Endodermal cell (in vitro differentiated cells): Measurements from ENCODE around the gene UQCC2. TPM values are rescaled to one million over a fixed set of nuclear protein-coding genes. Genes with fewer than 3 reads are reported as not detected.
A peak's percentile ranks its signal among the peaks of the same experiment; 100 is the strongest.

Experiments
- DNase-seq: peaks from one replicate; pipeline ENCODE4 v3.0.0-alpha.2; 2017
- H3K27ac ChIP-seq: 2 replicates; pipeline ENCODE4 v1.5.1; 2013; ENCODE audit warnings: mild to moderate bottlenecking, low read depth, low read length, moderate library complexity
- H3K27me3 ChIP-seq: 2 replicates; pipeline ENCODE4 v1.6.1; 2013; ENCODE audit warnings: mild to moderate bottlenecking, low read length, moderate library complexity; ENCODE audit not compliant: insufficient read depth, control insufficient read depth, poor library complexity, severe bottlenecking
- H3K36me3 ChIP-seq: 2 replicates; pipeline ENCODE4 v1.7.0; 2013; ENCODE audit warnings: mild to moderate bottlenecking, low read length, moderate library complexity; ENCODE audit not compliant: control insufficient read depth, insufficient read depth
- H3K4me1 ChIP-seq: one replicate; pipeline ENCODE4 v1.7.0; 2013; ENCODE audit warnings: low read length; ENCODE audit not compliant: control insufficient read depth, insufficient read depth
- H3K4me3 ChIP-seq: 2 replicates; pipeline ENCODE4 v1.5.1; 2013; ENCODE audit warnings: mild to moderate bottlenecking, low read length, moderate library complexity
- H3K9ac ChIP-seq: 2 replicates; pipeline ENCODE4 v1.6.1; 2013; ENCODE audit warnings: mild to moderate bottlenecking, low read length, moderate library complexity; ENCODE audit not compliant: poor library complexity, severe bottlenecking; ENCODE audit errors: extremely low read depth
- H3K9me3 ChIP-seq: 2 replicates; pipeline ENCODE4 v1.6.1; 2013; ENCODE audit warnings: mild to moderate bottlenecking, low read length, moderate library complexity; ENCODE audit not compliant: control insufficient read depth
- H3K27ac Mint-ChIP-seq: 2 replicates; pipeline ENCODE4 v1.8.0; 2020; ENCODE audit warnings: mixed read lengths
- H3K27me3 Mint-ChIP-seq: 2 replicates; pipeline ENCODE4 v1.8.0; 2021; ENCODE audit warnings: mild to moderate bottlenecking, mixed read lengths; ENCODE audit not compliant: insufficient read depth
- H3K36me3 Mint-ChIP-seq: 2 replicates; pipeline ENCODE4 v1.8.0; 2020; ENCODE audit warnings: low read depth, mixed read lengths
- H3K4me1 Mint-ChIP-seq: 2 replicates; pipeline ENCODE4 v1.8.0; 2020; ENCODE audit warnings: mixed read lengths
- H3K4me3 Mint-ChIP-seq: 2 replicates; pipeline ENCODE4 v1.8.0; 2020; ENCODE audit warnings: mild to moderate bottlenecking, moderate library complexity, mixed read lengths
- H3K9me3 Mint-ChIP-seq: 2 replicates; pipeline ENCODE4 v1.8.0; 2020; ENCODE audit warnings: mild to moderate bottlenecking, mixed read lengths
- WGBS, 2 experiments: methylation state at CpG; one replicate each; pipeline versions ENCODE4 v1.1.5 to v1.1.7; 2013; ENCODE audit warnings: missing lambda C conversion rate in 2 of 2, mixed read lengths in 1 of 2; ENCODE audit not compliant: insufficient coverage in 1 of 2, insufficient read length in 1 of 2; 5-methylcytosine and 5-hydroxymethylcytosine counted together
- total RNA-seq, 2 donors: library from RNA; stranded (reverse); fragmentation: NEBNext Ultra II Directional in 1 of 2; extraction: Animal tissue kit (Norgen Biotek cat#: 25700) in 1 of 2; gene quantifications; 2 replicates in 1 of 2; 3 replicates in 1 of 2; pipeline ENCODE4 v1.2.1, GENCODE V29; 2021
- TF ChIP-seq, protein P1 (sequence below): fragments of 200-600 bp; sonication (generic); conservative IDR thresholded peaks from 2 replicates; pipeline ENCODE4 v1.5.0; 2021; ENCODE audit warnings: antibody characterized with exemption, mild to moderate bottlenecking

UQCC2 gene
- total RNA-seq, 2 donors from 2014 or later: 120 to 174 TPM

DNA sequence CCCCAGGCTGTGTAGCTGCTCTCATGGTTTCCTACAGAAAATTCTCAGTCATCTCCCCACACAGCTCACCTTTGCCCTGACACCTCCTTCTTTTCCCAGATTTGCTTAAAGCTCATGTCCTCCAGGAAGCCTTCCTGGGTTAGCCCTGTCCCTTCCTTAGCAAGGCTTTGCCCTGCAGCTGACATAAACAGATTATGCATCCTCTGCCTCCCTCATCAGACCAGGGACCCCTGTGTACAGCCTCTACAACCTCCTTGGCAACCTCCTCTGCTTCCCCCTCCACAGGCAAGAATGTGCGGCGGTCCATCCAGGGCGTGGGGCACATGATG lies 39.8 kb downstream of the UQCC2 start:
- no peak overlapping the region for H3K4me3 ChIP-seq
- H3K4me1 Mint-ChIP-seq: no peaks in the 10 kb centered on the region
- 91% methylated on average over 3 of the region's 3 CpGs; no CpG with 5 or more reads in 1 of the 2 experiments for WGBS, 2 experiments
- no peak overlapping the region for H3K27ac Mint-ChIP-seq
- H3K9ac ChIP-seq: no peak overlapping the region
- TF ChIP-seq, protein P1, sequence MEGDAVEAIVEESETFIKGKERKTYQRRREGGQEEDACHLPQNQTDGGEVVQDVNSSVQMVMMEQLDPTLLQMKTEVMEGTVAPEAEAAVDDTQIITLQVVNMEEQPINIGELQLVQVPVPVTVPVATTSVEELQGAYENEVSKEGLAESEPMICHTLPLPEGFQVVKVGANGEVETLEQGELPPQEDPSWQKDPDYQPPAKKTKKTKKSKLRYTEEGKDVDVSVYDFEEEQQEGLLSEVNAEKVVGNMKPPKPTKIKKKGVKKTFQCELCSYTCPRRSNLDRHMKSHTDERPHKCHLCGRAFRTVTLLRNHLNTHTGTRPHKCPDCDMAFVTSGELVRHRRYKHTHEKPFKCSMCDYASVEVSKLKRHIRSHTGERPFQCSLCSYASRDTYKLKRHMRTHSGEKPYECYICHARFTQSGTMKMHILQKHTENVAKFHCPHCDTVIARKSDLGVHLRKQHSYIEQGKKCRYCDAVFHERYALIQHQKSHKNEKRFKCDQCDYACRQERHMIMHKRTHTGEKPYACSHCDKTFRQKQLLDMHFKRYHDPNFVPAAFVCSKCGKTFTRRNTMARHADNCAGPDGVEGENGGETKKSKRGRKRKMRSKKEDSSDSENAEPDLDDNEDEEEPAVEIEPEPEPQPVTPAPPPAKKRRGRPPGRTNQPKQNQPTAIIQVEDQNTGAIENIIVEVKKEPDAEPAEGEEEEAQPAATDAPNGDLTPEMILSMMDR: no peak
- H3K4me3 Mint-ChIP-seq: no peak overlapping the region
- peaks cover 36% of the 10 kb centered on the region for H3K36me3 Mint-ChIP-seq
- no peak overlapping the region for H3K27ac ChIP-seq
- peaks cover 8% of the 10 kb centered on the region for H3K36me3 ChIP-seq
- no peak for DNase-seq
- H3K9me3 ChIP-seq: no peaks in the 10 kb centered on the region
- no peaks in the 10 kb centered on the region for H3K27me3 ChIP-seq
- no peaks in the 10 kb centered on the region for H3K4me1 ChIP-seq
- no peaks in the 10 kb centered on the region for H3K9me3 Mint-ChIP-seq
- no peaks in the 10 kb centered on the region for H3K27me3 Mint-ChIP-seq

DNA sequence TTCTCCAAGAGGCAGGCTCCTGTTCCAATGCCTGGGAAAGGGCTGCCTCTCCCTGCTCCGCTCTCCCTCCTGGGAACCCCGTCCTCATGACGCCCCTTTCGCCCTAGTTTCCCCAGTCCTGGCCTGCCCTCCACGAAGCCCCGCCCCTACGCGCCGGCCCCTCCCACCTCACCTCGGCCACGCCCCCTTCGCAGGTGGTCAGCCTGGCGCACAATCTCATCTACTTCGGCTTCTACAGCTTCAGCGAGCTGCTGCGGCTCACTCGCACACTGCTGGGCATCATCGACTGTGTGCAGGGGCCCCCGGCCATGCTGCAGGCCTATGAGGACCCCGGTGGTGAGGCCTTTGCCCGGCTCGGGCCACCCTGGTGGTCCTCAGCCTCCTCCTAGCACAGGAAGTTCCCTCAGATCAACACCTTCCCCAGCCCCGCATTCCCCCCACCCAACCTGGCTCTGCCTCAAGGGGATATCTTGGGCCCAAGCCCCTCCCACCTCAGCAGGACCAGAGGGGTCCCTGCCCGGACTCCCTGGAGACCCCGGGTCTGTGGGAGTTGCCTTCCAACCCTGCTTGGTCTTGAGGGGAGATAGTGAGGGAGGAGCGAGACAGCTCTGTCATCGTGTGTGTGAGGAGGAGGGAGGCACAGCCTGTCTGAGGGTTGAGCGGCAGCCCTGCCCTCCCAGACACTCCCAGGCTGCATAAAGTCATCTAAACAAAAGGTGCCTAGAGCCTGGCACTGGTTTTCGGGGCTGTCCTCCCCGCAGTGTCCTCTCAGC lies 40.3 kb downstream of the UQCC2 start:
- H3K4me1 ChIP-seq: no peaks in the 10 kb centered on the region
- WGBS, 2 experiments: 90 to 92% methylated on average over 12 to 30 of the region's 30 CpGs
- H3K27me3 Mint-ChIP-seq: no peaks in the 10 kb centered on the region
- no peak overlapping the region for H3K9ac ChIP-seq
- TF ChIP-seq, protein P1: no peak
- peak; percentile 84 for DNase-seq
- no peaks in the 10 kb centered on the region for H3K4me1 Mint-ChIP-seq
- H3K36me3 ChIP-seq: peaks cover 8% of the 10 kb centered on the region
- no peaks in the 10 kb centered on the region for H3K27me3 ChIP-seq
- peaks cover 40% of the 10 kb centered on the region for H3K36me3 Mint-ChIP-seq
- H3K4me3 ChIP-seq: no peak overlapping the region
- H3K4me3 Mint-ChIP-seq: no peak overlapping the region
- no peak overlapping the region for H3K27ac Mint-ChIP-seq
- no peak overlapping the region for H3K27ac ChIP-seq
- no peaks in the 10 kb centered on the region for H3K9me3 Mint-ChIP-seq
- H3K9me3 ChIP-seq: no peaks in the 10 kb centered on the region

DNA sequence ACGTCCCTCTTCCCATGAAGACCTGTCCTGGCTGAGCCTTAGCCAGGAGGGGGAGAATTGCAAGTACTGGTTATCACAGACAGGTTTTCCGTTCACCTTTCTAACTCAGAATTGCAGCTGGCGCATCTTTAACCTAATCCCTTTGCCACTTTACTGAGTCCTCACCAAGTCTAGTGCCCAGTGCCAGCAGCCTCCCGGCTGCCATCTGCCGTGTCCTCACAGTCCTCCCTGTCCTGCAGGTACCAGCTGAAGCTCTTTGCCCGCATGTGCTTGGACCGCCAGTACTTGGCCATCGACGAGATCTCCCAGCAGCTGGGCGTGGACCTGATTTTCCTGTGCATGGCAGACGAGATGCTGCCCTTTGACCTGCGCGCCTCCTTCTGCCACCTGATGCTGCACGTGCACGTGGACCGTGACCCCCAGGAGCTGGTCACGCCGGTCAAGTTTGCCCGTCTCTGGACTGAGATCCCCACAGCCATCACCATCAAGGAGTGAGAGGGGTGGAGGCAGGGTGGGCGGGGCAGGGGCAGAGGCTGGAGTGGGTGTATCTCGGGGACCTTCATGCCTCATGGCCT lies 41.3 kb downstream of the UQCC2 start:
- no peaks in the 10 kb centered on the region for H3K27me3 ChIP-seq
- H3K36me3 ChIP-seq: peaks cover 8% of the 10 kb centered on the region
- H3K4me3 ChIP-seq: no peak overlapping the region
- no peaks in the 10 kb centered on the region for H3K9me3 ChIP-seq
- 94 to 96% methylated on average over 17 to 21 of the region's 21 CpGs for WGBS, 2 experiments
- Mint-ChIP-seq H3K36me3 (peaks cover 40% of the 10 kb centered on the region), H3K4me3 (no peak overlapping the region), H3K27ac (no peak overlapping the region), H3K9me3 (no peaks in the 10 kb centered on the region), H3K4me1 (no peaks in the 10 kb centered on the region), H3K27me3 (no peaks in the 10 kb centered on the region)
- no peak overlapping the region for H3K27ac ChIP-seq
- no peak overlapping the region for H3K9ac ChIP-seq
- H3K4me1 ChIP-seq: no peaks in the 10 kb centered on the region
- no peak for DNase-seq
- TF ChIP-seq, protein P1: no peak
